Spleen (tissue), 7 donors: ENCODE measurements around the gene TMEM233.

Experiments
- CTCF ChIP-seq, 11 experiments: fragments of 200-600 bp in 7 of 11; fragments of 450-650 bp in 4 of 11; sonication (generic) in 4 of 11; IDR thresholded peaks in 8 of 11; conservative IDR thresholded peaks in 3 of 11; 1 replicate in 7 of 11; 2 replicates in 4 of 11; pipeline versions ENCODE4 v1.4.0 to v1.8.0; 2016 to 2021; ENCODE audit warnings: antibody characterized with exemption in 11 of 11, inconsistent platforms in 4 of 11, mild to moderate bottlenecking in 1 of 11
- POLR2A ChIP-seq, 3 donors: fragments of 450-650 bp; IDR thresholded peaks; one replicate each; pipeline ENCODE4 v1.5.1; 2017; ENCODE audit warnings: antibody characterized with exemption in 3 of 3, mild to moderate bottlenecking in 1 of 3
- POLR2AphosphoS5 ChIP-seq, 3 donors: sonication (generic); formaldehyde crosslinking; IDR thresholded peaks; one replicate each; pipeline ENCODE4 v1.5.1; 2017; ENCODE audit warnings: antibody characterized with exemption in 3 of 3
- donor health status: DM: no; HTN: no; CAD: no; lungs with moderate emphysema.
- donor health status: DM: no; HTN: no; CAD: no.
- donor health status: DM: no; HTN: no; CAD: no.

- peak in 9 of 11 experiments; percentile 31 to 70 (median 62) for TF ChIP-seq CTCF (IDR thresholded peaks at IDR 0.05 in 8 of 11, conservative IDR thresholded peaks at IDR 0.05 in 3 of 11)
- no peak for TF ChIP-seq POLR2A (IDR thresholded peaks at IDR 0.05)
- no peak for TF ChIP-seq POLR2AphosphoS5 (IDR thresholded peaks at IDR 0.05)
Measured at GRCh38 chr12:119649202-119649808, 55.7 kb downstream of the TMEM233 start.
